MM.1S (cell line): ENCODE measurements around the gene FAM114A1.
A peak's percentile ranks its signal among the peaks of the same experiment; 100 is the strongest.

Source experiments
- DNase-seq: peaks from one replicate; pipeline ENCODE4 v3.0.0-alpha.2; 2015
- H2AFZ ChIP-seq: fragments of 300-600 bp; sonication (generic); 2 replicates; pipeline ENCODE4 v1.6.0; 2016; ENCODE audit warnings: antibody characterized with exemption, low read length
- H3F3A ChIP-seq: fragments of 300-600 bp; sonication (generic); 2 replicates; pipeline ENCODE4 v1.6.1; 2016; ENCODE audit warnings: mild to moderate bottlenecking, antibody characterized with exemption, low read length, moderate library complexity, mixed read lengths; ENCODE audit not compliant: insufficient read depth
- H3K27ac ChIP-seq: fragments of 300-600 bp; sonication (generic); 2 replicates; pipeline ENCODE4 v1.5.1; 2016; ENCODE audit warnings: mild to moderate bottlenecking, low read length
- H3K27me3 ChIP-seq: fragments of 300-600 bp; sonication (generic); replicated peaks from 2 replicates; pipeline ENCODE4 v1.6.0; 2016; ENCODE audit warnings: low read length; ENCODE audit not compliant: insufficient read depth
- H3K36me3 ChIP-seq: fragments of 300-600 bp; sonication (generic); replicated peaks from 2 replicates; pipeline ENCODE4 v1.6.1; 2016; ENCODE audit warnings: mild to moderate bottlenecking, low read length, mixed read lengths; ENCODE audit not compliant: insufficient read depth
- H3K4me1 ChIP-seq: fragments of 300-600 bp; sonication (generic); 2 replicates; pipeline ENCODE4 v1.6.1; 2016; ENCODE audit warnings: low read length, mixed read lengths
- H3K4me2 ChIP-seq: fragments of 300-600 bp; sonication (generic); 2 replicates; pipeline ENCODE4 v1.6.0; 2016; ENCODE audit warnings: low read depth, low read length
- H3K4me3 ChIP-seq: fragments of 300-600 bp; sonication (generic); 2 replicates; pipeline ENCODE4 v1.5.1; 2016; ENCODE audit warnings: low read length, mixed read lengths
- H3K79me2 ChIP-seq: fragments of 300-600 bp; sonication (generic); 2 replicates; pipeline ENCODE4 v1.6.1; 2016; ENCODE audit warnings: mixed run types, low read length, mixed read lengths
- H3K9ac ChIP-seq: fragments of 300-600 bp; sonication (generic); 2 replicates; pipeline ENCODE4 v1.6.1; 2016; ENCODE audit warnings: low read length, mixed read lengths
- H3K9me2 ChIP-seq: fragments of 300-600 bp; sonication (generic); replicated peaks from 2 replicates; pipeline ENCODE4 v1.6.1; 2016; ENCODE audit warnings: mild to moderate bottlenecking, low read length, mixed read lengths; ENCODE audit not compliant: insufficient read depth
- H3K9me3 ChIP-seq: fragments of 300-600 bp; sonication (generic); replicated peaks from 2 replicates; pipeline ENCODE4 v1.6.1; 2016; ENCODE audit warnings: mild to moderate bottlenecking, low read length, mixed read lengths; ENCODE audit not compliant: insufficient read depth
- H4K20me1 ChIP-seq: fragments of 300-600 bp; sonication (generic); 2 replicates; pipeline ENCODE4 v1.6.1; 2016; ENCODE audit warnings: mild to moderate bottlenecking, low read length, moderate library complexity, mixed read lengths; ENCODE audit not compliant: insufficient read depth
- CTCF ChIP-seq: fragments of 300-600 bp; sonication (generic); IDR thresholded peaks from 2 replicates; pipeline ENCODE4 v1.5.1; 2016; ENCODE audit warnings: antibody characterized with exemption, low read length, mixed read lengths
- EZH2 ChIP-seq: fragments of 300-600 bp; sonication (generic); optimal IDR thresholded peaks from 2 replicates; pipeline ENCODE3; 2017; ENCODE audit warnings: low read depth, mild to moderate bottlenecking, antibody characterized with exemption, low read length, mixed read lengths
- EZH2phosphoT487 ChIP-seq: fragments of 300-600 bp; sonication (generic); IDR thresholded peaks from 2 replicates; pipeline ENCODE4 v1.6.1; 2018; ENCODE audit warnings: antibody characterized with exemption, low read length

FAM114A1 gene

GRCh38 chr4:38949411-38950051, 81.9 kb downstream of the FAM114A1 start:
- Histone ChIP-seq H2AFZ (no peak overlapping the region), H3K79me2 (no peaks in the 10 kb centered on the region), H3F3A (no peaks in the 10 kb centered on the region), H3K36me3 (no peaks in the 10 kb centered on the region), H3K4me2 (no peak overlapping the region), H3K9ac (no peak overlapping the region), H3K27me3 (no peaks in the 10 kb centered on the region), H4K20me1 (no peaks in the 10 kb centered on the region), H3K4me3 (no peak overlapping the region), H3K4me1 (no peaks in the 10 kb centered on the region), H3K9me2 (no peaks in the 10 kb centered on the region), H3K9me3 (no peaks in the 10 kb centered on the region), H3K27ac (no peak overlapping the region; the same call in 1 of the 2 replicates)
- no peak for TF ChIP-seq EZH2phosphoT487
- TF ChIP-seq EZH2: no peak
- no peak for TF ChIP-seq CTCF
- DNase-seq: peak; percentile 38

- H3K27ac ChIP-seq: no peak overlapping the region
- H3K9me2 ChIP-seq: no peaks in the 10 kb centered on the region
- no peaks in the 10 kb centered on the region for H3K79me2 ChIP-seq
- no peaks in the 10 kb centered on the region for H3K27me3 ChIP-seq
- H3K4me3 ChIP-seq: no peak overlapping the region
- TF ChIP-seq EZH2: no peak
- no peak for TF ChIP-seq CTCF
- no peak for TF ChIP-seq EZH2phosphoT487
- no peak overlapping the region for H2AFZ ChIP-seq
- H3K9ac ChIP-seq: no peak overlapping the region
- no peaks in the 10 kb centered on the region for H3K36me3 ChIP-seq
- no peaks in the 10 kb centered on the region for H3F3A ChIP-seq
- DNase-seq: no peak
- no peaks in the 10 kb centered on the region for H3K9me3 ChIP-seq
- H3K4me1 ChIP-seq: no peaks in the 10 kb centered on the region
- H3K4me2 ChIP-seq: no peak overlapping the region
- no peaks in the 10 kb centered on the region for H4K20me1 ChIP-seq
These were observed 82.6 kb downstream of the FAM114A1 start for GRCh38 chr4:38950159-38950558.

- Histone ChIP-seq H3K9ac (no peak overlapping the region), H3K27ac (no peak overlapping the region), H4K20me1 (no peaks in the 10 kb centered on the region), H2AFZ (no peak overlapping the region), H3K79me2 (no peaks in the 10 kb centered on the region), H3K27me3 (no peaks in the 10 kb centered on the region), H3K9me3 (no peaks in the 10 kb centered on the region), H3K4me3 (no peak overlapping the region), H3F3A (no peaks in the 10 kb centered on the region), H3K36me3 (no peaks in the 10 kb centered on the region), H3K9me2 (no peaks in the 10 kb centered on the region), H3K4me2 (no peak overlapping the region), H3K4me1 (no peaks in the 10 kb centered on the region)
- no peak for TF ChIP-seq EZH2
- no peak for TF ChIP-seq CTCF
- no peak for TF ChIP-seq EZH2phosphoT487
- no peak for DNase-seq
These were observed 83.1 kb downstream of the FAM114A1 start for GRCh38 chr4:38950734-38951133.
